ENCODE results near the gene RPIA. TPM values are rescaled to one million over a fixed set of nuclear protein-coding genes. Genes with fewer than 3 reads are reported as not detected.

Gene RPIA
- total and polyA plus RNA-seq, 9 of the 15 experiments (the other 6 are each of a cell fraction or from before 2014, with no cell fraction given) = 7.8 to 41.2 (median 25.8) TPM

DNA sequence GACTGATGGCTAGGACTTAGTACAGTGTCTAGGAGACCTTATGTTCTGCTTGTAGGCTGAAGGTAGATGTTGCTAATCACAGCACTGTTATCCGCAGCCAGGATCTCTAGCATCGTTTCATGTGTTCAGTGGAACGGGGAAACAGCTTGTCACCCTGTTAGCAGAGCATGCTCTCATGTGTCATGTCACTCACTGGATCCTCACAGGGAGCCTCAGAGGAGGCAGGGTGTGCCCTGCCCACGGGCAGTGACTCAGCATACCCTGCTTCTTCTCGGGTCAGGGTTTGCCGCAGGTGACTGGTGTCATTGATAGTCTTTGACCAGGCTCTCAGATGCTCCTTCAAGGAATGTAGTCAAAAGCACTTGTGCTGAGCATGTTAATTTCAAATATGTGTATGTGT, 44.4 kb downstream of the RPIA start (continued):
- TF ChIP-seq MIER1 (IDR thresholded peaks at IDR 0.05; ENCODE audit: low read depth) (no peak), CTBP1 (IDR thresholded peaks at IDR 0.05; ENCODE audit: borderline replicate concordance) (peak; percentile 36; the same call in 1 of the 2 replicates)

- Histone ChIP-seq H3K9ac (ENCODE audit: insufficient read depth in 1 of 2, low read depth in 2 of 2, low read length in 2 of 2) (no peak overlapping the region), H3K27me3 (ENCODE audit: control insufficient read depth in 2 of 2, insufficient read depth in 2 of 2, low read length in 2 of 2) (no peaks in the 10 kb centered on the region), H3K9me1 (ENCODE audit: control insufficient read depth, insufficient read depth, low read length) (peaks cover 3% of the 10 kb centered on the region), H2AFZ (ENCODE audit: low read depth, low read length) (no peak overlapping the region), H4K20me1 (replicated peaks; ENCODE audit: control insufficient read depth, insufficient read depth, low read length) (no peaks in the 10 kb centered on the region), H3K79me2 (ENCODE audit: control insufficient read depth, insufficient read depth, low read length) (no peaks in the 10 kb centered on the region; the same call in 2 of the 3 replicates), H3K36me3 (ENCODE audit: control insufficient read depth, insufficient read depth, low read length) (peaks cover 76% of the 10 kb centered on the region), H3K9me3 (replicated peaks; ENCODE audit: control insufficient read depth, insufficient read depth, low read depth, low read length) (no peaks in the 10 kb centered on the region), H3K4me2 (ENCODE audit: insufficient read depth, low read length) (no peak overlapping the region), H3K4me3 (no peak overlapping the region), H3K4me1 (replicated peaks in 1 of 2; ENCODE audit: control insufficient read depth in 2 of 2, insufficient read depth in 2 of 2, low read length in 2 of 2) (peaks cover 3 to 10% of the 10 kb centered on the region in 2 experiments; a peak in 3 of 5 replicates), H3K27ac (ENCODE audit: extremely low read depth, low read depth, low read length) (no peak overlapping the region)
- FAIRE-seq (no peak), DNase-seq (ENCODE audit: extremely low read depth in 1 of 4, low spot score in 3 of 4) (no peak), ATAC-seq (no peak)
- CTCF ChIA-PET (ENCODE audit: low intra/inter-chr PET ratio) = interaction anchor here (0.5 kb wide), 1 partner anchor 247 kb away, joined by 3 read pairs; no protein-coding TSS in a partner anchor
- in situ Hi-C loops (cut with MboI) (no loop called here), intact Hi-C loops (cut with micrococcal nuclease) (no loop called here)
- WGBS (ENCODE audit: insufficient coverage, low coverage, missing lambda C conversion rate) = 86% methylated on average over 8 of the region's 8 CpGs
- POLR2A ChIA-PET = interaction anchor here (1.4 to 1.8 kb wide), 2 partner anchors 9 to 11 kb away, joined by 5 to 8 read pairs; no protein-coding TSS in a partner anchor
- TF ChIP-seq PTBP1 (IDR thresholded peaks at IDR 0.05; ENCODE audit: low read depth, low read length) = no peak
- no peak for TF ChIP-seq ARNT (IDR thresholded peaks at IDR 0.05)
- TF ChIP-seq NFRKB (IDR thresholded peaks at IDR 0.05; ENCODE audit: low read depth) = no peak
- no peak for TF ChIP-seq ZNF347 (CRISPR knock-in tag; IDR thresholded peaks at IDR 0.05; ENCODE audit: low read depth)
- BruUV-seq (replicated peaks) = no TSS peak
Measured at GRCh38 chr2:88736437-88736836, 45.0 kb downstream of the RPIA start.
